ENCODE results near the gene SYNE1. TPM values are rescaled to one million over a fixed set of nuclear protein-coding genes. Genes with fewer than 3 reads are reported as not detected.

The SYNE1 gene
- total RNA-seq, 1 experiment from 2014 or later = 3.0 TPM

GRCh38 chr6:152682141-152682540 is 45.0 kb upstream of the SYNE1 start:
- H3K27ac Mint-ChIP-seq = peak overlapping the region; percentile 91 to 93 (median 91); a peak in 5 of 7 replicates

More at GRCh38 chr6:152682141-152682540, 45.0 kb upstream of the SYNE1 start:
- no peak overlapping the region for H2BK5ac ChIP-seq (ENCODE audit: insufficient read length, low read length)
- H2BK12ac ChIP-seq (ENCODE audit: insufficient read length, low read depth, low read length) = peak overlapping the region; percentile 10
- no peak overlapping the region for H4K5ac ChIP-seq (ENCODE audit: insufficient read length, low read depth, low read length)
- Mint-ChIP-seq H3K4me3 (no peak overlapping the region; a peak in 1 of 5 replicates), H3K4me1 (peaks cover 32 to 41% of the 10 kb centered on the region in 2 experiments), H3K36me3 (ENCODE audit: insufficient read depth in 1 of 3, low read depth in 3 of 3) (peaks cover 0 to 4% (median 0%) of the 10 kb centered on the region in 3 experiments; a peak in 1 of 7 replicates), H3K9me3 (no peaks in the 10 kb centered on the region), H3K27me3 (ENCODE audit: low read depth) (no peaks in the 10 kb centered on the region)
- H2AFZ ChIP-seq (ENCODE audit: low read length) = no peak overlapping the region
- no peak overlapping the region for H3K23ac ChIP-seq (ENCODE audit: insufficient read length, low read depth, low read length)
- no peak overlapping the region for H3K4me2 ChIP-seq (ENCODE audit: insufficient read depth, insufficient read length, low read length)
- H3K9ac ChIP-seq (ENCODE audit: extremely low read depth, insufficient read length, low read length) = no peak overlapping the region
- no peak overlapping the region for H3K56ac ChIP-seq (ENCODE audit: insufficient read length, low read depth, low read length)
- WGBS (ENCODE audit: extremely low coverage, insufficient read length, low lambda C conversion rate) = no CpG with 5 or more reads among the region's 8 CpGs
- no peak overlapping the region for H3K4ac ChIP-seq (ENCODE audit: low read depth, low read length)
- no peak overlapping the region for H3K27ac ChIP-seq (ENCODE audit: insufficient read length, low read depth, low read length)
- DNase-seq = no peak
- H2BK120ac ChIP-seq (ENCODE audit: low read depth, low read length, poor library complexity, severe bottlenecking) = no peak overlapping the region
- H3K14ac ChIP-seq (ENCODE audit: insufficient read depth, low read length) = no peak overlapping the region
- no peak overlapping the region for H2AK5ac ChIP-seq (ENCODE audit: insufficient read length, low read length)
- no peak for TF ChIP-seq CTCF (conservative IDR thresholded peaks at IDR 0.05)
- no peaks in the 10 kb centered on the region for H3K79me1 ChIP-seq (ENCODE audit: insufficient read depth, low read depth, low read length, poor library complexity, severe bottlenecking)
- H2BK15ac ChIP-seq (ENCODE audit: low read depth, low read length) = no peak overlapping the region
- no peak overlapping the region for H3T11ph ChIP-seq (ENCODE audit: low read length)
- H3K79me2 ChIP-seq (ENCODE audit: insufficient read depth, low read length) = no peaks in the 10 kb centered on the region
- no peak overlapping the region for H3K18ac ChIP-seq (ENCODE audit: insufficient read length, low read depth, low read length)
- no peaks in the 10 kb centered on the region for H3K9me3 ChIP-seq (ENCODE audit: control insufficient read depth, low read depth, low read length)
- peaks cover 6% of the 10 kb centered on the region; the same call in 1 of the 2 replicates for H3K4me1 ChIP-seq (ENCODE audit: insufficient read depth, low read length)
- H3K27me3 ChIP-seq (ENCODE audit: insufficient read depth, low read length) = no peaks in the 10 kb centered on the region
- no peaks in the 10 kb centered on the region for H3K23me2 ChIP-seq (ENCODE audit: insufficient read length, low read depth, low read length, poor library complexity, severe bottlenecking)
- no peaks in the 10 kb centered on the region for H4K20me1 ChIP-seq (ENCODE audit: control insufficient read depth, insufficient read depth, insufficient read length)
- H4K91ac ChIP-seq (ENCODE audit: insufficient read length, low read depth, low read length) = no peak overlapping the region
- no peak overlapping the region for H4K8ac ChIP-seq (replicated peaks; ENCODE audit: insufficient read length, low read depth, low read length)
- H2BK20ac ChIP-seq (ENCODE audit: low read depth, low read length, poor library complexity, severe bottlenecking) = no peak overlapping the region
